B cell (primary cell): ENCODE results near the gene CILP2.

ENCODE experiments used
- CTCF ChIP-seq: fragments of 200-600 bp; IDR thresholded peaks from one replicate; pipeline ENCODE4 v1.8.0; 2022; ENCODE audit warnings: antibody characterized with exemption, mild to moderate bottlenecking
- EZH2 ChIP-seq: IDR thresholded peaks from 2 replicates; pipeline ENCODE4 v1.6.1; 2012; ENCODE audit warnings: borderline replicate concordance, low read depth, mild to moderate bottlenecking, moderate library complexity, low read length; ENCODE audit not compliant: insufficient read depth, poor library complexity, severe bottlenecking

DNA sequence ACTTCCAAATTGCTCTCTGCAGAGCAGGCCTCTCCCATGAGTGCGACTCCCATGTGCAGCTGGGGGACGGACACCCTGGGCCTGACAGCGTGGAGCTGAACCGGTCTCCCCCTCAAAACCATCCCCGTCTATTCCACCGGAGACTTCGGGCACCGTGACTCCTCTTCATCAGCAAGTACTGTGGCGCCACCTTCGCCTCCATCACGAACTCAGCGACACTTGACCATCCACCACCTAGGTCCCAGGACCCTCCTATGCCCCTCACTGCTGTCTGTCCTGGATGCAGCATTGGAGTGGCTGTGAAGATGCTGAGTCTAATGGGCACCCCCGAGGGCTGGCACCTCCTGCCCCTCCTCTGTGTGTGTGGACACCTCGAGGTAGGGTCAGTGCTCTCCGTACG is 20.6 kb downstream of the CILP2 start:
- no peak for TF ChIP-seq CTCF
- TF ChIP-seq EZH2, result no peak
